Activated T-helper 9 cell treated with anti-CD3 and anti-CD28 coated beads, Interleukin-2, amount 50 U/mL, for 16 hours (primary cell): ENCODE results near the gene GREB1L.

Experiments
- DNase-seq: peaks from one replicate; pipeline ENCODE4 v3.0.0-alpha.2; 2020; ENCODE audit warnings: low read depth

The GREB1L gene

DNA sequence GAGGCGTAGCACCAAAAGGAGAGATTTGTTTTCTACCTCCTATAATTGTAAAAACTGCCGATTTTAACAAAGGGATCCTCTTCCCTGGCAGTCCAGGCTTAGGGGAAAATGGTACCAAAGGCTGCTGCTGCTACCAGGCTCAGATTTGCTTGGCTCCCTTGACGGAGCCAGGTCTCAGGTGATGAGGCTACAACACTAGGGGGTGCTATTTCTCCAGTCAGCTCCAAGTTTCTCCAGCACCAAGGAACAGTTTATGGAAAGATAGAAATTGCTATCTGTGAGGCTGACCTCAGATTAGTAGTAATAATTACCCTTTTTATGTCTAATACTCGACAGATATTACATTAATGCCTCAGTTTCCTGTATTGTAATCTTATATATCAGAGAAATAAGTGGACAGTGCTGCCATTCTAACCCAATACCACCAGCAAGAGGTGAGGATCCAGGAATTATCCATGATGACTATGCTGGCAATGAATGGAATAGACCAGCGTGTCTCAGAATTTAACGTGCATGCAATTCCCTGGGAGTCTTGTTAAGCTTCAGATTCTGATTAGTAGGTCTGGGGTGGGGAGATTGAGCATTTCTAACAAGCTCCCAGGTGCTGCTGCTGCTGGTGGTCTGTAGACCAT is 247.2 kb downstream of the GREB1L start:
- no peak for DNase-seq

DNA sequence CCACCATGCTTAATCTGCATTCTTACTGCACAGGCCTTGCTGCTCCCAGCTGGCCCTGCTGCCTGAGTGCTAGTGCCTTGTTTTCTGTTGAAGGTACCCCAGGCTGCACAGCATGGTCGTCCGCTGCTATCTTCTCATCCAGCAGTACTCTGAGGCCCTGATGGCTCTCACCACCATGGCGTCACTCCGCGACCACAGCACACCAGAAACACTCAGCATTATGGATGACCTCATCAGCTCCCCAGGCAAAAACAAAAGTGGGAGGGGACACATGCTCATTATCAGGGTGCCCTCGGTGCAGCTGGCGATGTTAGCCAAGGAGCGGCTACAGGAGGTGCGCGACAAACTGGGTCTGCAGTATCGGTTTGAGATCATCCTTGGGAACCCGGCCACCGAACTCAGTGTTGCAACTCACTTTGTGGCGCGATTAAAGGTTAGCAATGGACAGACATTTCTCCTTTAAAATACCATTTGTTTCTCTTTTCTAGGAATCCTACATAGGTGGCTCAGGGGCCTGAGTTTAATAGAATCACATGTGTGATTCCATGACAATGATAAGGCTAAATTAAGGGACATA is 248.0 kb downstream of the GREB1L start:
- DNase-seq, result no peak

DNA sequence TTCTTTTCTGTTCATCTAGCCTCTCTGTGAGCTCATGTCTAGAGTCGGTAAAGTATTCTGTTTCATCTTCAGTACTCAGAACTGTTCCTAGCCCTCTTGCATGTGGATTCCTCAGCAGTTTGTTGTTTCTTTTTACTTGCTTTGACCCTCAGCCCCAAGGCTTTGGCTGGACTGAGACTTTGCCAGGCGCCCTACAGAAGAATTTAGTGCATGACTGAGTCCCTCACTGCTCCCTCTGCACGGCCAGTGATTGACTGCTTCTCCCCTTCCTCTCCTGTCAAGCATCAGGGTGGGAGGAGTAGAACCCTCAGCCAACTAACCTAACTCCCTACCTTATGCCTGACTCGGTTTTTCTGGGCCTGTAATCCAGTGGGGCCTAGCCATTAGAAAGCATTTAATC is 248.7 kb downstream of the GREB1L start:
- no peak for DNase-seq

DNA sequence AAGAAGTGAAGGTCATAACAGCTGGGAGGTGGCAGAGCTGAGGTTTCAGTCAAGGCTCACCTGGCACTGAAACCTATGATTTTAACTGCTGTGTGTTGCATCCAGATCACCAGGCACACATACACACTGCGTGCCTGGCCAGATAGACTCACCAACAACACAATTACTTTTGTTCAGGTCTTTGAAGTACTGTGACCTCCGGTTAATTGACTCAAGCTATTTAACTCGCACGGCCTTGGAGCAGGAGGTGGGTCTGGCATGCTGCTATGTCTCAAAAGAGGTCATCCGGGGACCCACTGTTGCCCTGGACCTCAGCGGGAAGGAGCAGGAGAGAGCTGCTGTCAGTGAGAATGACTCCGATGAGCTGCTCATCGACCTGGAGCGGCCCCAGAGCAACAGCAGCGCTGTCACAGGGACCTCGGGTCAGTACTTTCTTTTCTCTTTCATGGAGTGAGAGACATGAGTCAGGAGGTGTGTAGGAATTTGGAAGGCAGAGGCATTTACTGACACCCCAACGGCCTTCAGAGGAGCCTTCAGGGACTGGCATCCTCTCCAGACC is 254.3 kb downstream of the GREB1L start:
- no peak for DNase-seq

DNA sequence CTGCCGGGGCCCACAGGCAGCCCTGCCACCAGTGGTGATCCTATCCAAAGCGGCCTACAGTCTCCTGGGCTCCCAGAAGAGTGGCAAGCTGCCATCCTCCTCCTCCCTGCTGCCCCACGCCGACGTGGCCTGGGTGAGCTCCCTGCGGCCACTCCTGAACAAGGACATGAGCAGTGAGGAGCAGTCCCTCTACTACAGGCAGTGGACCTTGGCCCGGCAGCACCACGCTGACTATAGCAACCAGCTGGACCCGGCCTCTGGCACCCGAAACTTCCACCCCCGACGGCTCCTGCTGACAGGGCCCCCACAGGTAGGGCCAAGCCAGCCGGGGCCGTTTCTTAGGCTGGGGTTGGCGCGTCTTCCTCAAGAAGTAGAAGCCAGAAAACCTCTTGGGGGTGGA is 258.0 kb downstream of the GREB1L start:
- DNase-seq, result no peak

DNA sequence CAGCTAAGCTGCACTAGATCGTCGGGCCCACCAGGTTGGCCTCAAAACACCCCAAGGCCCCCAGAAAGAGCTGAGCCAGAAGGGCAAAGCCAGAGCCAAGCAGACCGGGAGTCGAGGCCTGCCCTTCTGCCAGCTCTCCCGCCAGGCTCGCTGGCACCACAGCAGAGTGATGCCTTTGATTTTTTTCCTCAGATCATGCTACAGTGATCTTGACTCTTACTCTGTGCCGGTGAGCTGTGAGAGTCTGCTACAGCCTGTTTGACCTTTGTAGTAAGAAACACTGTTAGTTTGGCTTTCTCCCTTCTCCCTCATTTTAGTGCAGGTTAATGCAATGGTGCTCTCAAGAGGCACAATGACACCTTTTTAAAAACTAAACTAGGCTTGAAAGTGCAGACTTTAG is 260.6 kb downstream of the GREB1L start:
- no peak for DNase-seq

DNA sequence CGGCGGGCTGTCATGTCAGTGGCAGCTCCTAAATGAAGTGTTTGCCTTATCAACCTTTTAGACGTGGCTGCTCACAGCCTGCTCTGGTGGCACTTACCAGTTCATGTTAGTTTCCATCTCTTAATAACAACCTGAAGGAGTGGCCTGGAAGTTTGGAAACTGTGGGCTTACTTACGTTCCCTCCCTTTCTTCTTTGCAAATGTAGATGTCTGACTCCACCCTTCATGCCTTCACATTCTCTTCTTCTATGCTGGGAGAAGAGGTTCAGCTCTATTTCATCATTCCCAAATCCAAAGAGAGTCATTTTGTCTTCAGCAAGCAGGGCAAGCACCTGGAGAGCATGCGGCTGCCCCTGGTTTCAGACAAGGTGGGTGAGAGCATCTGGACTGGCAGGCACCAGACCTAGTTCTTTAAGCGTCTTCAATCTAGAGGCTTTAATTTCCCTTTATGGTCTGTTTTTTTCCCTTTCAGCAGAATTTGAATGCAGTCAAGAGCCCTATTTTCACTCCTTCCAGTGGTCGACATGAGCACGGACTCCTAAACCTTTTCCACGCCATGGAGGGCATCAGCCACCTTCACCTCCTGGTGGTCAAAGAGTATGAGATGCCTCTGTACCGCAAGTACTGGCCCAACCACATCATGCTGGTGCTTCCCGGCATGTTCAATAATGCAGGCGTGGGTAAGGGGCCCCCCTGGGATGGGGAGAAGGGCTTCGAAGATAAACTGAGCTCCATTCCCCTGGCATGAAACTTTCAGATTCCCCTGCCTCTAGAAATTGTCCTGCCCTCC is 266.1 kb downstream of the GREB1L start:
- no peak for DNase-seq

DNA sequence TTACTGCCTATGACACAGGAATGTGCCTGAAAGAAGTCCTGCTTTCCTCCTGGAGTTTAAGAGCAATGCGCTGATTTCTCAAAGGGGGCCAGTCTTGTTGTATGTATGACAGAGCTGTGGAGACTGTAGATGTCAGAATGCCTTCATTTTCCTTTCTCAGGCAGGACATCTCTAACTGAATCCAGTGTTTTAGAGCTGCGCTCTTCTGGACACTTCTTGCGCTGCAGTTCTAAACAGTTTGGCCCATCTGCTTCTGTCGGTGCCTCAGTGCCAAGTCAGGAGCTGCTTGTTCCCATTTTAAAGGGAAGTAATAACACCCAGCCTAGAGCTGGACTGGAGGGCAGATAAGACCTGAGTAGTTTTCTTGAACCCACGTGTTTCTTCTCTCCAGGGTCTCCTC is 267.0 kb downstream of the GREB1L start:
- DNase-seq, result no peak

DNA sequence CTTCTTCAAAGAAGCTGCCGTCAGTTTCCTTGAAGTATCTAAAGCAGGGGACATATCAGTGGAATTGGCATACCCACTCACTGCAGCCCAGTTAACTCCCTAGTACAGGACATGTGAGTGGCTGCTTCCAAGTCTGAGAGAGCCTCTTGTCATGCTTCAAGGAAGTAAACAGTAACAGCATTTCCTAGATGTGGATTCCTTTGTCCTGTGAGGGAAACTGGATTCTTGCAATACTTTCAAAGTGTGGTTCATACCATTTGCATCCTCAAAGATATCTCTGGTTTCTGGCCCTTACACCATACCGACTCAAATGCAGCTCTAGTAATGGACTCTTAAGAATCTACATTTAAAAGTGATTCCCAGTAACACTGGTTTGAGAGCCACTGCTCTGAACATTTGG is 271.3 kb downstream of the GREB1L start:
- no peak for DNase-seq

DNA sequence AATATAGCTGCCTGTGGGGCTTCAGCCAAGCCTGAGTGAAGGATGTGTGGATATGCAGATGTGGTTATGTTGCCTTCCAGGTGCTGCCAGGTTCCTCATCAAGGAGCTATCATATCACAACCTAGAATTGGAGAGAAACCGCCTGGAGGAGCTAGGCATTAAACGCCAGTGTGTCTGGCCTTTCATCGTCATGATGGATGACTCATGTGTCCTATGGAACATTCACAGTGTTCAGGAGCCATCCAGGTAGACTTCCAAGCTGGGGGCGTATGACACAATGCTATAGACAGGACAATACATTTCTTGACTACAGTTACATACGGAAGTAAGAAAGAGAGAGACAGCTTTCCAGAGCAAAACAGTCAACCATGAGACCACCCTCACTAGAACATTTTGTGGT is 271.7 kb downstream of the GREB1L start:
- DNase-seq, result no peak

DNA sequence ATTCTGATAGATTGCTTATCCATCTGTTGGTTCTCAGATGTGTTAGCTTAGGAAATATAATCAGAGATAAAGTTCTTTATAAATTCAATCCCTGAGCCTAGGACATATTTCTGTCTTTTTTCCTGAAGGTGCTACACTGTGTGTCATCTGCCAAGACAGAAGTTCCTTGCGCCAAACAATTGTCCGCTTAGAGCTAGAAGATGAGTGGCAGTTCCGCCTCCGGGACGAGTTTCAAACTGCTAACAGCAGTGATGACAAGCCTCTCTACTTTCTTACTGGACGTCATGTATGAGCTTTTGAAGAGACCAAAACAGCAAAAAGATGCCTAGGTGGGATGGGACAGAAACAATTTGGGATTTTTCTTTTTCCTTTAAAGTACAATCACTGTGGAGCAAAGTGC is 280.5 kb downstream of the GREB1L start:
- DNase-seq, result no peak

DNA sequence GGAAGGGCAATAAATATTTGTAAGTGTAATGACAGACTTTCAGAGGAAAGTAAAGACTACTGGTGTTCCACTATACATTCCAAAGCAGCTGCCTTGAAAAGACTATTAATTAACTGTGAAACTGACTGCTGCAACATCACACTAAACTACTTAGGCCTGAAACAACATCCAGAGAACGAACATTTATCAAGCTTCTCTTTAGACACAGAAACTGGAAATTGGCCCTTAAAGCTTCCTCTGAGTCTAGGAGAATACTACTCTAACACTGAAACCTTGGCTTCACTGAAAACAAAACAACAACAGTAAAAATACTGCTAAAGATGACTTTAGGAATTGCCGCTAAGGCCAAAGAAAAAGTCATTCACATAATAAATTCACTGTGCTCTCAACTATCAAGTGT is 283.9 kb downstream of the GREB1L start:
- no peak for DNase-seq

DNA sequence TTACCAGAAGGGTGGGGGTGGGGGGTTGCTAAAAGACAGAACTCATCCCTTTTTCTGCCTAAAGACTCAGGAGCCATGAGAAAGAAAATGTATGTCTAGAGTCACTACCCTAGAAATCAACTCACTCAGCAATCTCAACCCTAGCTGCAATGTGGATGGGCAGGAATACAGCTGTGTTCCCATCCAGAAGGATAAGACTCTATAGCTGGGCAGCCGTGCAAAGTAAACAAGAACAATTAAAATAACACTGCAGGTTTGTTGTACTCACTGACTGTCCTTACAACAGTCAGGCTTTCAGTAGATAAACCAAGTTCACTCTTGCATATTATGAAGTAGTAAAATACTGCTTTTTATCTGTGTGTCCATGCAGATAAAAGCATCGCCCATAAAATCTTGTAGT is 284.4 kb downstream of the GREB1L start:
- no peak for DNase-seq

DNA sequence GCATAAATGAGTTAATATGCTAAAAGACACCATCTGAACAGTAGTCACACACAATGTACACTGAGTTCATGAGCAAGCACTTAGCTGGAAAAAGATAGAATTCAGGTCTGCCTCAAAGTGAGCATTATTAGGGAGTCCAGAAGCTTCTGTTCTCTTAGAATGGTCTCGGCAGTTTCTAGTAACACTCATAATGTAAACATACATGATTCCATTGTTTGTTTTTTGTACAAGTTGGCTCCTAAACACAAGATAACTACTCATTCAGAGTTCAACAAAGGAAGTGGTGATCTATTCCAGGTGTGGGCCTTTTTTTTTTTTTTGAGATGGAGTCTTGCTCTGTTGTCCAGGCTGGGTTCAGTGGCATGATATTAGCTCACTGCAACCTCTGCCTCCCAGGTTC is 292.3 kb downstream of the GREB1L start:
- DNase-seq, result no peak

DNA sequence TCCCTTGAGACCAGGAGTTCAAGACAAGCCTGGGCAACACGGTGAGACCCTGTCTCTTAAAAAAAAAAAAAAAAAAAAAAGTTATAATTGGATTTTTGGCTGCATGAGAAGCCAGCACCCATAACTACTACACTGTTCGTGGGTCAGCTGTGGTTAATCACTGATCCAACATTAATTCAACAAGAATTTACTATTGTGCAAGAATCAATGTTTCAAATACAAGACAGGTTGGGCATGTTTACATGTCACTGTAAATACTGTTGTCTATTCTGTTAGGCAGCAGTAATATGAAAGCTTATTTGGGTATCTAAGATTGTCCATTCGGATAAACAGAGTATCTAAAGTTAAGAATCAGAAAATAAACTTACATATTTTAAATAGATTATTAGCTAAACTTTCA is 296.2 kb downstream of the GREB1L start:
- DNase-seq, result no peak

DNA sequence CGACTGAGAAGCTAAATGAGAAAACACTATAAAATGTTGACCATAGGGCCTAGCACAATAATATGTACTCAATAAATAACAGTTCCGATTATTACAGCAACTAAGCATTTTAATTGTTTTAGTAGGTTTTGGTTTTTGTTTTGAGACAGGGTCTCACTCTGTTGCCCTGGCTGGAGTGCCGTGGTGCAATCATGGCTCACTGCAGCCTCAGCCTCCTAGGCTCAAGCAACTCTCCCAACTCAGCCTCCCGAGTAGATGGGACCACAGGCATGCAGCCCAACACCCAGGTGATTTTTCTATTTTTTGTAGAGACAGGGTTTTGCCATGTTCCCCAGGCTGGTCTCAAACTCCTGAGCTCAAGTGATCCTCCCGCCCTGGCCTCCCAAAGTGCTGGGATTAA is 304.4 kb downstream of the GREB1L start:
- DNase-seq, result no peak

DNA sequence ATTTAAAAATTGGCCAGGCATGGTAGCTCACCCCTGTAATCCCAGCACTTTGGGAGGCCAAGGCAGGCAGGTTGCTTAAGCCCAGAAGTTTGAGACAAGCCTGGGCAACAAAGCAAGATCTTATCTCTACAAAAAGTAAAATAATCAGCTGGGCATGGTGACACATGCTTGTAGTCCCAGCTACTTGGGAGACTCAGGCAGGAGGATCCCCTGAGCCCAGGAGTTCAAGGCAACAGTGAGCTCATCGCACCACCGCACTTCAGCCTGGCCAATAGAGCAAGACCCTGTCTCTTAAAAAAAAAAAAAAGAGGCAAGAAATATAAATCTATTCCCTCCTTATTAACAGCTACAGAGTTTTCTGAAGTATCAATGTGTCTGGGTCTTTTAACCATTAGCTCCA is 306.6 kb downstream of the GREB1L start:
- DNase-seq, result no peak

DNA sequence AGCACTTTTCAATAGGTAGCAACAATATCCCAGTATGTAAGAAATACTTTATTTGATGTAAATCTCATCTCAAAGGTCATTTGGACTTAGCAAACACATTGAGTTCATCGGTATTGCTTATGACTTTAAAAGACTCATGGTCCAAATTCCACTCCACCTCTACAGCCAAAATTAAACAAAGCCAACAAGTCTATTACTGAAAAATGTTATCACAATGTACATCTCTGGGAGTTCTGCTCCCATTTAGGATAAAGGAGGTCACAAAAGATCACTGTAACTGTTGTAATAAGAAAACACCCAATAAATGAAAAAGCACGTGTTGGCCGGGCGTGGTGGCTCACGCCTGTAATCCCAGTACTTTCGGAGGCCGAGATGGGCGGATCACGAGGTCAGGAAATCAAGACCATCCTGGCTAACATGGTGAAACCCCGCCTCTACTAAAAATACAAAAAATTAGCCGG is 308.5 kb downstream of the GREB1L start:
- DNase-seq, result no peak

DNA sequence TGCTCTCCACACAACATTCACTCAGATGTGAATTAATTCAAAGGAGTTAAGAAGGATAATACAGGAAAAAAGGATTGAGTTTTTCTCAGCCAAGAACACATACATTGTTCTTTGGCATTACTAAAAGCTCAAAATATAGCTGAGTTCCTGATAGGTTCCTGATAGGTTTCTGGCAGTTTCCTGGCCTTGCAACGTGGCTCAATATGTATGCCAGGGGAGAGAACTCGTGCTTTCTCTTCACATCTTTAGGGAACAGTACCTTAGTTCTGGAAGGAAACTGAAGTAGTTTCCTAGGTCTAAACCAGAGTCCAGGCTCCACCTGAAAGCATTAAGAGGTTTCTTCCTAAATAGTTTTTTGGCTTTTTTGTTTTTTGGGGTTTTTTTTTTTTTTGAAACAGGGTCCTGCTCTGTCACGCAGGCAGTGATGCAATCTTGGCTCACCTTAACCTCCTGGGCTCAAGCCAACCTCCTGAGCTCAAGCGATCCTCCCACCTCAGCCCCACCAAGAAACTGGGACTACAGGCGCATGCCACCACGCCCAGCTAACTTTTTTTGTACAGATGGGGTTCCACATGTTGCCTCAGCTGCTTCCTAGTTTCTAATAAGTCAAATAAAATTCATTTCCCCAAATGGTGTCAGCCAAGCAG is 315.7 kb downstream of the GREB1L start:
- no peak for DNase-seq

DNA sequence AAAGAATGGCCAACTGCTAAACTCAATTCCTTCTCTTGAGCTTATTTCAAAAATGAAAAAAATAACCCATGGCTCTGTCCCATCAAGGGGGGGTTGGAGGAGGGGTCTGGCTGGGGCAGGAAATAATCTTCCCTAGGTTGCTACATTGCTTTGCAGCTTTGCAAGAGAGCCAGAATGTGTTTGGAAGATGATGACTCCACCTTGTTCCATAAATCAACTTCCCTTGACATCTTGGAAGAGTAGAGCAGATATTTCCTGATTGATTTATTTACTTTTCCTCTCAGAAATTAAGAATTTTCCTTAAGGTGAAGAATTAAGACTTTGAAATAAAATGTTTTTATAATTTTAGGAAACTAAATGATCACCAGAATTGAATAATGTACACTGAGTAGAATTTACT is 317.2 kb downstream of the GREB1L start:
- no peak for DNase-seq

DNA sequence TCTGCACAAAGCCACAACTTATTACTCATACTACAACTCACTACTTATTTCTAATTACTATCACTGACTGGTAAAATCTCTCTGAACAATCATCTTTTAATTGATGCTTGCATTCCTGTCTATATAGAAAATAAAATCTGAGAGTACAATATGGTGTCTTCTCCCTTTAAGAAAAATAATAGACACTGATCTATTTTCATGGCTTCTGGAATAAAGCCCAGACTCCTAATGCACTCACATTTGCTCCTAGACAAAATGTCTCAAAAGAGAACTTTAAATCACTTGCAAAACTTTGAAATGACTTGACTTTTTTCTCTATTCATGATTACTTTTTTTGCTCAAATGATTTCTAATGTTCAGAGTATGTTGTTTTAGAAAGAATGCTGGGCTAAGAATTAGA is 329.7 kb downstream of the GREB1L start:
- no peak for DNase-seq
